RWPE2 (cell line): ENCODE data around the gene PAK1.

Experiments
- ATAC-seq: fragments of 200-7000 bp; cut with Tn5 transposase; 3 replicates; pipeline ENCODE4 v1.9.1; 2021; ENCODE audit warnings: low read depth
- DNase-seq: peaks from one replicate; pipeline ENCODE4 v3.0.0-alpha.2; 2020; ENCODE audit warnings: low spot score
- H3K27ac ChIP-seq: fragments of 450-650 bp; 2 replicates; pipeline ENCODE4 v1.5.1; 2017; ENCODE audit warnings: mild to moderate bottlenecking; ENCODE audit not compliant: poor library complexity, severe bottlenecking
- H3K27me3 ChIP-seq: fragments of 250-450 bp; sonication (Bioruptor Pico); 2 replicates; pipeline ENCODE4 v1.5.1; 2021; ENCODE audit warnings: mild to moderate bottlenecking, moderate library complexity; ENCODE audit not compliant: insufficient read depth, poor library complexity, severe bottlenecking
- H3K36me3 ChIP-seq: fragments of 250-450 bp; sonication (Bioruptor Pico); 2 replicates; pipeline ENCODE4 v1.5.1; 2020; ENCODE audit warnings: low read depth, mild to moderate bottlenecking, moderate library complexity
- H3K4me1 ChIP-seq: fragments of 250-450 bp; sonication (Bioruptor Pico); 2 replicates; pipeline ENCODE4 v1.5.1; 2021; ENCODE audit warnings: mild to moderate bottlenecking, moderate library complexity; ENCODE audit not compliant: insufficient read depth, poor library complexity, severe bottlenecking
- H3K4me3 ChIP-seq: fragments of 250-450 bp; sonication (Bioruptor Pico); 2 replicates; pipeline ENCODE4 v1.5.1; 2021; ENCODE audit warnings: mild to moderate bottlenecking, moderate library complexity; ENCODE audit not compliant: severe bottlenecking
- H3K9me3 ChIP-seq: fragments of 250-450 bp; sonication (Bioruptor Pico); 2 replicates; pipeline ENCODE4 v1.5.1; 2021; ENCODE audit warnings: mild to moderate bottlenecking, moderate library complexity; ENCODE audit not compliant: severe bottlenecking
- CTCF ChIP-seq: fragments of 450-650 bp; IDR thresholded peaks from one replicate; pipeline ENCODE4 v1.5.1; 2017; ENCODE audit warnings: mild to moderate bottlenecking, moderate library complexity; ENCODE audit not compliant: poor library complexity, severe bottlenecking

The PAK1 gene

GRCh38 chr11:77400775-77401449 lies 73.0 kb downstream of the PAK1 start:
- no peak for ATAC-seq

GRCh38 chr11:77400271-77400670 lies 73.6 kb downstream of the PAK1 start:
- H3K27me3 ChIP-seq: no peaks in the 10 kb centered on the region
- peaks cover 3% of the 10 kb centered on the region; the same call in 1 of the 2 replicates for H3K36me3 ChIP-seq
- no peak overlapping the region for H3K27ac ChIP-seq
- H3K9me3 ChIP-seq: no peaks in the 10 kb centered on the region
- DNase-seq: no peak
- no peak for ATAC-seq
- peaks cover 18% of the 10 kb centered on the region for H3K4me1 ChIP-seq
- no peak overlapping the region for H3K4me3 ChIP-seq
- no peak for TF ChIP-seq CTCF

More at GRCh38 chr11:77400775-77401449, 73.0 kb downstream of the PAK1 start:
- no peak for DNase-seq
- Histone ChIP-seq H3K27ac (peak overlapping the region; percentile 29), H3K9me3 (no peaks in the 10 kb centered on the region), H3K4me1 (peaks cover 18% of the 10 kb centered on the region), H3K36me3 (peaks cover 3% of the 10 kb centered on the region; the same call in 1 of the 2 replicates), H3K4me3 (no peak overlapping the region), H3K27me3 (no peaks in the 10 kb centered on the region)
- TF ChIP-seq CTCF: no peak

- Histone ChIP-seq H3K9me3 (no peaks in the 10 kb centered on the region), H3K27ac (no peak overlapping the region), H3K4me3 (no peak overlapping the region), H3K36me3 (peaks cover 3% of the 10 kb centered on the region; the same call in 1 of the 2 replicates), H3K27me3 (no peaks in the 10 kb centered on the region), H3K4me1 (peaks cover 17% of the 10 kb centered on the region)
- ATAC-seq (no peak), DNase-seq (no peak)
- TF ChIP-seq CTCF: no peak
Observed at GRCh38 chr11:77397631-77398030, 76.3 kb downstream of the PAK1 start.

GRCh38 chr11:77396911-77397310 lies 77.0 kb downstream of the PAK1 start:
- no peak for ATAC-seq
- no peak for DNase-seq
- Histone ChIP-seq H3K27me3 (no peaks in the 10 kb centered on the region), H3K9me3 (no peaks in the 10 kb centered on the region), H3K36me3 (peaks cover 3% of the 10 kb centered on the region), H3K4me1 (peaks cover 10% of the 10 kb centered on the region), H3K4me3 (no peak overlapping the region), H3K27ac (no peak overlapping the region)
- TF ChIP-seq CTCF: no peak

- H3K4me3 ChIP-seq: no peak overlapping the region
- no peak for TF ChIP-seq CTCF
- peaks cover 4% of the 10 kb centered on the region for H3K4me1 ChIP-seq
- no peak overlapping the region for H3K27ac ChIP-seq
- no peaks in the 10 kb centered on the region for H3K9me3 ChIP-seq
- ATAC-seq (no peak), DNase-seq (no peak)
- no peaks in the 10 kb centered on the region for H3K27me3 ChIP-seq
- no peaks in the 10 kb centered on the region; the same call in 1 of the 2 replicates for H3K36me3 ChIP-seq
Observed at GRCh38 chr11:77396305-77396704, 77.6 kb downstream of the PAK1 start.
